DND-41 (cell line): ENCODE measurements around the gene MEGF11.

Source experiments
- ATAC-seq: fragments of 200-7000 bp; cut with Tn5 transposase; 3 replicates; pipeline ENCODE4 v1.9.1; 2021; ENCODE audit warnings: low read depth; ENCODE audit not compliant: insufficient read depth
- DNase-seq: peaks from one replicate; pipeline ENCODE4 v3.0.0-alpha.2; 2020
- H2AFZ ChIP-seq: 2 replicates; pipeline ENCODE4 v1.6.0; 2012; ENCODE audit warnings: low read depth, low read length
- H3K27ac ChIP-seq: 2 replicates; pipeline ENCODE4 v1.5.1; 2012; ENCODE audit warnings: low read length, inconsistent platforms
- H3K27me3 ChIP-seq: fragments of 200-600 bp; sonication (generic); 2 replicates; pipeline ENCODE4 v1.6.0; 2012; ENCODE audit warnings: low read length, mild to moderate bottlenecking, inconsistent platforms; ENCODE audit not compliant: insufficient read depth, poor library complexity
- H3K36me3 ChIP-seq: 2 replicates; pipeline ENCODE4 v1.5.1; 2012; ENCODE audit warnings: low read length, inconsistent platforms; ENCODE audit not compliant: insufficient read depth
- H3K4me1 ChIP-seq: 2 replicates; pipeline ENCODE4 v1.5.1; 2012; ENCODE audit warnings: mild to moderate bottlenecking, low read length; ENCODE audit not compliant: insufficient read depth
- H3K4me2 ChIP-seq: 2 replicates; pipeline ENCODE4 v1.6.0; 2012; ENCODE audit warnings: mild to moderate bottlenecking, moderate library complexity, low read length, inconsistent platforms; ENCODE audit not compliant: insufficient read depth
- H3K4me3 ChIP-seq, 2 experiments: fragments of 200-600 bp in 1 of 2; shearing (Covaris generic) in 1 of 2; 2 replicates each; pipeline ENCODE4 v1.5.1; 2012 to 2016; ENCODE audit warnings: inconsistent platforms in 2 of 2, low read length in 2 of 2, mild to moderate bottlenecking in 2 of 2, low read depth in 1 of 2, moderate library complexity in 1 of 2
- H3K79me2 ChIP-seq: 2 replicates; pipeline ENCODE4 v1.6.0; 2012; ENCODE audit warnings: low read length, inconsistent platforms; ENCODE audit not compliant: insufficient read depth
- H3K9ac ChIP-seq: 2 replicates; pipeline ENCODE4 v1.6.0; 2012; ENCODE audit warnings: low read depth, mild to moderate bottlenecking, inconsistent platforms, low read length, moderate library complexity
- H3K9me3 ChIP-seq: 2 replicates; pipeline ENCODE4 v1.5.1; 2012; ENCODE audit warnings: low read length, moderate library complexity, mild to moderate bottlenecking, inconsistent platforms; ENCODE audit not compliant: insufficient read depth, severe bottlenecking
- H4K20me1 ChIP-seq: 2 replicates; pipeline ENCODE4 v1.6.0; 2012; ENCODE audit warnings: low read length; ENCODE audit not compliant: insufficient read depth
- CTCF ChIP-seq: IDR thresholded peaks from 2 replicates; pipeline ENCODE4 v1.5.1; 2012; ENCODE audit warnings: borderline replicate concordance, low read length, moderate library complexity, mild to moderate bottlenecking; ENCODE audit not compliant: poor library complexity, severe bottlenecking; ENCODE audit errors: extremely low read depth
- EZH2 ChIP-seq: IDR thresholded peaks from 3 replicates; pipeline ENCODE4 v1.6.1; 2012; ENCODE audit warnings: borderline replicate concordance, low read depth, mild to moderate bottlenecking, moderate library complexity, low read length, inconsistent platforms; ENCODE audit not compliant: severe bottlenecking

The MEGF11 gene

DNA sequence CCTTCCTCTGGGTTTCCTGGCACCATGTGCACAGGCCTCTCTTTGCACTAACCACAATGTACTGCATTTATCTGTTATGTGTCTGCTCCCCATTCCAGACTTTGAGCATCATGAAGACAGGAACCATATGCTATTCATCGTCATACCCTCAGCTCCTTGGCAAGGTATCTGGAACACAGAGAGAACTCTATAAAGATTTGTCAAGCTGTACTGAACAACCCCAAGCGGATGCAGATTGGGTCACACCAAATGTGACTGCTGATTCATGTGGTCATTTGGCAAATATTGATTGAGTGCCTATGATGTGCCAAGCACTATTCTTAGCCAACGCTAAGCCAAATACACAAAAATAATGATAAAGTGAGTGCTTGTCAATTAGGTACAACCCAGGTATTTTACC is 7.5 kb upstream of the MEGF11 start:
- TF ChIP-seq EZH2 = no peak
- TF ChIP-seq CTCF = no peak
- no peak for ATAC-seq
- H2AFZ ChIP-seq = no peak overlapping the region

GRCh38 chr15:66256692-66257091 is 3.1 kb upstream of the MEGF11 start:
- Histone ChIP-seq H3K4me2 (no peak overlapping the region), H3K27ac (no peak overlapping the region), H3K4me1 (no peaks in the 10 kb centered on the region), H3K9me3 (no peaks in the 10 kb centered on the region), H3K4me3 (no peak overlapping the region), H3K36me3 (no peaks in the 10 kb centered on the region), H4K20me1 (no peaks in the 10 kb centered on the region), H3K27me3 (peaks cover 27% of the 10 kb centered on the region), H3K9ac (no peak overlapping the region), H3K79me2 (no peaks in the 10 kb centered on the region), H2AFZ (no peak overlapping the region)
- ATAC-seq (no peak), DNase-seq (no peak)
- no peak for TF ChIP-seq EZH2
- no peak for TF ChIP-seq CTCF

More for the DNA sequence above, 7.5 kb upstream of the MEGF11 start:
- Histone ChIP-seq H3K4me1 (no peaks in the 10 kb centered on the region), H3K27ac (no peak overlapping the region), H3K27me3 (peaks cover 13% of the 10 kb centered on the region), H4K20me1 (no peaks in the 10 kb centered on the region), H3K9me3 (no peaks in the 10 kb centered on the region), H3K79me2 (no peaks in the 10 kb centered on the region), H3K4me2 (no peak overlapping the region), H3K9ac (no peak overlapping the region), H3K4me3 (no peak overlapping the region), H3K36me3 (no peaks in the 10 kb centered on the region)
- no peak for DNase-seq

GRCh38 chr15:66254951-66255676 is 1.6 kb upstream of the MEGF11 start:
- no peaks in the 10 kb centered on the region for H3K4me1 ChIP-seq
- H2AFZ ChIP-seq = no peak overlapping the region
- no peaks in the 10 kb centered on the region for H3K36me3 ChIP-seq
- no peaks in the 10 kb centered on the region for H3K9me3 ChIP-seq
- H3K4me2 ChIP-seq = no peak overlapping the region
- H3K27me3 ChIP-seq = peaks cover 34% of the 10 kb centered on the region
- no peak for TF ChIP-seq CTCF
- TF ChIP-seq EZH2 = no peak
- H3K4me3 ChIP-seq = no peak overlapping the region
- no peaks in the 10 kb centered on the region for H4K20me1 ChIP-seq
- H3K27ac ChIP-seq = no peak overlapping the region
- ATAC-seq (no peak), DNase-seq (no peak)
- H3K9ac ChIP-seq = no peak overlapping the region
- H3K79me2 ChIP-seq = no peaks in the 10 kb centered on the region
